Neural cell (in vitro differentiated cells): ENCODE data around the gene NRG3. TPM values are rescaled to one million over a fixed set of nuclear protein-coding genes. Genes with fewer than 3 reads are reported as not detected.

Experiments
- H2AFZ ChIP-seq: fragments of 200-600, 300-800 bp; sonication (generic), shearing (Covaris generic); 2 replicates; pipeline ENCODE4 v1.6.0; 2014; ENCODE audit warnings: low read depth, mild to moderate bottlenecking, antibody characterized with exemption, low read length, moderate library complexity
- H3F3A ChIP-seq: fragments of 200-600 bp; shearing (Covaris generic); 2 replicates; pipeline ENCODE4 v1.6.1; 2016; ENCODE audit warnings: mild to moderate bottlenecking, moderate library complexity, mixed read lengths, antibody characterized with exemption, low read length; ENCODE audit not compliant: insufficient read depth, poor library complexity, severe bottlenecking
- H3K27ac ChIP-seq: fragments of 200-600, 300-800 bp; sonication (generic), shearing (Covaris generic); 2 replicates; pipeline ENCODE4 v1.5.1; 2014; ENCODE audit warnings: mild to moderate bottlenecking, low read length, moderate library complexity
- H3K27me3 ChIP-seq: fragments of 300-800, 200-600 bp; sonication (generic), shearing (Covaris generic); 2 replicates; pipeline ENCODE4 v1.6.0; 2014; ENCODE audit warnings: mild to moderate bottlenecking, low read depth, low read length, moderate library complexity; ENCODE audit not compliant: insufficient read depth
- H3K36me3 ChIP-seq: fragments of 300-800, 200-600 bp; sonication (generic), shearing (Covaris generic); 2 replicates; pipeline ENCODE4 v1.5.1; 2014; ENCODE audit warnings: mild to moderate bottlenecking, antibody characterized with exemption, low read length, moderate library complexity; ENCODE audit not compliant: insufficient read depth
- H3K4me2 ChIP-seq: fragments of 300-800, 200-600 bp; sonication (generic), shearing (Covaris generic); 2 replicates; pipeline ENCODE4 v1.6.0; 2014; ENCODE audit warnings: mild to moderate bottlenecking, low read length
- H3K4me3 ChIP-seq: fragments of 300-800, 200-600 bp; sonication (generic), shearing (Covaris generic); 2 replicates; pipeline ENCODE4 v1.5.1; 2014; ENCODE audit warnings: mild to moderate bottlenecking, low read length, moderate library complexity
- H3K79me2 ChIP-seq: fragments of 200-600 bp; shearing (Covaris generic); replicated peaks from 2 replicates; pipeline ENCODE4 v1.6.0; 2014; ENCODE audit warnings: mild to moderate bottlenecking, low read length, moderate library complexity; ENCODE audit not compliant: insufficient read depth
- H3K9ac ChIP-seq: fragments of 300-800, 200-600 bp; sonication (generic), shearing (Covaris generic); 2 replicates; pipeline ENCODE4 v1.6.1; 2016; ENCODE audit warnings: mild to moderate bottlenecking, low read length, mixed read lengths
- H3K9me2 ChIP-seq: fragments of 200-600 bp; shearing (Covaris generic); 2 replicates; pipeline ENCODE4 v1.6.1; 2016; ENCODE audit warnings: mild to moderate bottlenecking, low read length, mixed read lengths; ENCODE audit not compliant: insufficient read depth
- H3K9me3 ChIP-seq: fragments of 200-600, 300-800 bp; sonication (generic), shearing (Covaris generic); 2 replicates; pipeline ENCODE4 v1.6.1; 2016; ENCODE audit warnings: mild to moderate bottlenecking, mixed run types, low read length, moderate library complexity, mixed read lengths
- H4K20me1 ChIP-seq: fragments of 200-600 bp; shearing (Covaris generic); 2 replicates; pipeline ENCODE4 v1.6.1; 2016; ENCODE audit warnings: mild to moderate bottlenecking, mixed run types; ENCODE audit not compliant: insufficient read depth
- CTCF ChIP-seq: fragments of 450-650 bp; IDR thresholded peaks from 2 replicates; pipeline ENCODE4 v1.5.1; 2014; ENCODE audit warnings: antibody characterized with exemption, mild to moderate bottlenecking, moderate library complexity; ENCODE audit not compliant: poor library complexity, severe bottlenecking
- EP300 ChIP-seq: fragments of 450-650 bp; conservative IDR thresholded peaks from 2 replicates; pipeline ENCODE4 v1.6.1; 2014; ENCODE audit warnings: antibody characterized with exemption, mild to moderate bottlenecking, moderate library complexity; ENCODE audit not compliant: poor library complexity, severe bottlenecking
- EZH2 ChIP-seq: fragments of 200-600, 300-800 bp; shearing (Covaris generic), sonication (generic); IDR thresholded peaks from 2 replicates; pipeline ENCODE4 v1.6.1; 2014; ENCODE audit warnings: antibody characterized with exemption, low read length, borderline replicate concordance, mild to moderate bottlenecking; ENCODE audit not compliant: insufficient read depth, poor library complexity, severe bottlenecking
- MXI1 ChIP-seq: fragments of 450-650 bp; conservative IDR thresholded peaks from 2 replicates; pipeline ENCODE4 v1.6.1; 2014; ENCODE audit warnings: antibody characterized with exemption, mild to moderate bottlenecking; ENCODE audit not compliant: poor library complexity, severe bottlenecking
- POLR2AphosphoS5 ChIP-seq: IDR thresholded peaks from 2 replicates; pipeline ENCODE4 v1.6.1; 2012
- RAD21 ChIP-seq: fragments of 450-650 bp; conservative IDR thresholded peaks from 2 replicates; pipeline ENCODE4 v1.6.1; 2014; ENCODE audit warnings: antibody characterized with exemption, mild to moderate bottlenecking, moderate library complexity
- REST ChIP-seq: IDR thresholded peaks from 2 replicates; pipeline ENCODE4 v1.6.1; 2012; ENCODE audit warnings: borderline replicate concordance
- SMC3 ChIP-seq: fragments of 450-650 bp; conservative IDR thresholded peaks from 2 replicates; pipeline ENCODE4 v1.6.1; 2014; ENCODE audit warnings: antibody characterized with exemption, mild to moderate bottlenecking, moderate library complexity; ENCODE audit not compliant: poor library complexity
- TAF1 ChIP-seq: IDR thresholded peaks from 2 replicates; pipeline ENCODE4 v1.6.1; 2012; ENCODE audit warnings: low read depth
- polyA plus RNA-seq: library from polyadenylated mRNA; depleted of rRNA; stranded (reverse); fragments of >200 nt; gene quantifications from 2 replicates; pipeline ENCODE4 v1.2.3, GENCODE V29; 2014

The NRG3 gene
- polyA plus RNA-seq, 1 donor from 2014 or later, result 14.0 TPM

- Histone ChIP-seq H3F3A (no peaks in the 10 kb centered on the region), H3K9me2 (no peaks in the 10 kb centered on the region), H3K27ac (no peak overlapping the region), H3K4me2 (no peak overlapping the region), H3K9me3 (no peaks in the 10 kb centered on the region), H2AFZ (no peak overlapping the region), H3K27me3 (no peaks in the 10 kb centered on the region), H3K79me2 (no peaks in the 10 kb centered on the region), H3K4me3 (no peak overlapping the region), H3K36me3 (no peaks in the 10 kb centered on the region), H4K20me1 (no peaks in the 10 kb centered on the region), H3K9ac (no peak overlapping the region)
- TF ChIP-seq CTCF, result no peak
- TF ChIP-seq TAF1, result no peak
- TF ChIP-seq EZH2, result no peak
- TF ChIP-seq RAD21, result no peak
- no peak for TF ChIP-seq EP300
These were observed 617.7 kb downstream of the NRG3 start for GRCh38 chr10:82492647-82493046.

GRCh38 chr10:82496114-82496513, 621.1 kb downstream of the NRG3 start:
- Histone ChIP-seq H3K9me2 (no peaks in the 10 kb centered on the region), H3K36me3 (no peaks in the 10 kb centered on the region), H3K9ac (no peak overlapping the region), H3K4me3 (no peak overlapping the region), H4K20me1 (no peaks in the 10 kb centered on the region), H3K27ac (no peak overlapping the region), H3K4me2 (no peak overlapping the region), H2AFZ (no peak overlapping the region), H3K9me3 (no peaks in the 10 kb centered on the region), H3K79me2 (no peaks in the 10 kb centered on the region), H3K27me3 (no peaks in the 10 kb centered on the region), H3F3A (no peaks in the 10 kb centered on the region)
- TF ChIP-seq RAD21 (no peak), TAF1 (no peak), EP300 (no peak), POLR2AphosphoS5 (no peak), REST (no peak), SMC3 (no peak), MXI1 (no peak), CTCF (no peak), EZH2 (no peak)
